HepG2 (cell line): ENCODE results near the gene CFAP100. TPM values are rescaled to one million over a fixed set of nuclear protein-coding genes. Genes with fewer than 3 reads are reported as not detected.

Source experiments
- EHMT2 ChIP-seq: fragments of 200-600 bp; sonication (generic); IDR thresholded peaks from 2 replicates; pipeline ENCODE4 v1.7.0; 2017; ENCODE audit warnings: antibody characterized with exemption, low read depth, low read length, borderline replicate concordance
- ESRRA ChIP-seq: sonication (generic); formaldehyde crosslinking; IDR thresholded peaks from 2 replicates; pipeline ENCODE4 v1.5.1; 2020; ENCODE audit warnings: mild to moderate bottlenecking, low read depth, missing genetic modification reagents
- IRF2 ChIP-seq: IDR thresholded peaks from 2 replicates; pipeline ENCODE4 v1.6.1; 2018; ENCODE audit warnings: missing genetic modification reagents, missing compliant biosample characterization
- KDM5A ChIP-seq: fragments of 200-600 bp; sonication (generic); IDR thresholded peaks from 2 replicates; pipeline ENCODE4 v1.7.0; 2018; ENCODE audit warnings: antibody characterized with exemption, mild to moderate bottlenecking, low read length, borderline replicate concordance
- KLF6 ChIP-seq: IDR thresholded peaks from 2 replicates; pipeline ENCODE4 v1.8.0; 2016; ENCODE audit warnings: missing biosample characterization, missing genetic modification reagents
- MED1 ChIP-seq: sonication (generic); formaldehyde crosslinking; IDR thresholded peaks from 2 replicates; pipeline ENCODE4 v1.4.0; 2020; ENCODE audit warnings: missing genetic modification reagents
- NR1H2 ChIP-seq: sonication (generic); formaldehyde crosslinking; IDR thresholded peaks from 2 replicates; pipeline ENCODE4 v1.8.1; 2022; ENCODE audit warnings: low read depth, missing genetic modification reagents, borderline replicate concordance
- NR2F2 ChIP-seq: IDR thresholded peaks from 2 replicates; pipeline ENCODE4 v1.6.1; 2012; ENCODE audit warnings: low read depth, inconsistent platforms, borderline replicate concordance
- SNAPC4 ChIP-seq: sonication (generic); formaldehyde crosslinking; IDR thresholded peaks from 2 replicates; pipeline ENCODE4 v1.4.0; 2020; ENCODE audit warnings: mild to moderate bottlenecking, missing genetic modification reagents
- SP1 ChIP-seq, 2 experiments: fragments of 450-650 bp in 1 of 2; sonication (generic) in 1 of 2; formaldehyde crosslinking in 1 of 2; IDR thresholded peaks; 2 replicates each; pipeline versions ENCODE4 v1.4.0 to v1.6.1; 2016 to 2020; ENCODE audit warnings: missing genetic modification reagents in 1 of 2
- ZNF660 ChIP-seq: sonication (generic); formaldehyde crosslinking; IDR thresholded peaks from 2 replicates; pipeline ENCODE4 v1.5.1; 2020; ENCODE audit warnings: mild to moderate bottlenecking, low read depth, missing genetic modification reagents, borderline replicate concordance
- ZNF737 ChIP-seq: sonication (generic); formaldehyde crosslinking; IDR thresholded peaks from 2 replicates; pipeline ENCODE4 v1.5.0; 2020; ENCODE audit warnings: missing genetic modification reagents, mild to moderate bottlenecking, borderline replicate concordance
- polyA plus RNA-seq, 8 experiments: library from polyadenylated mRNA; depleted of rRNA in 3 of 8; stranded (reverse) in 7 of 8; unstranded in 1 of 8; fragments of >200 nt; fragmentation: Illumina TruSeq in 4 of 8; extraction: Trizol in 4 of 8; gene quantifications; 2 replicates each; pipeline versions ENCODE4 v1.2.1 to v1.2.3, GENCODE V29; 2011 to 2016; ENCODE audit warnings: low read depth in 4 of 8, missing spikeins in 1 of 8, mixed read lengths in 1 of 8; ENCODE audit not compliant: insufficient read depth in 1 of 8
- total RNA-seq, 5 experiments: library from RNA; depleted of rRNA; stranded (reverse); fragments of >200 nt; fragmentation: Illumina TruSeq; extraction: Trizol; gene quantifications; 2 replicates each; pipeline ENCODE4 v1.2.3, GENCODE V29; 2016; ENCODE audit warnings: low read depth in 1 of 5
- TF ChIP-seq, protein P1 (sequence below): sonication (generic); formaldehyde crosslinking; IDR thresholded peaks from 2 replicates; pipeline ENCODE4 v1.9.0; 2021; ENCODE audit warnings: missing genetic modification reagents, borderline replicate concordance
- TF ChIP-seq, protein P2 (sequence below): IDR thresholded peaks from 2 replicates; pipeline ENCODE4 v1.6.1; 2016; ENCODE audit warnings: low read depth, control low read depth
- TF ChIP-seq, protein P3 (sequence below): sonication (generic); formaldehyde crosslinking; IDR thresholded peaks from 2 replicates; pipeline ENCODE4 v1.5.0; 2020; ENCODE audit warnings: mild to moderate bottlenecking, missing genetic modification reagents, moderate library complexity

CFAP100 gene
- total and polyA plus RNA-seq, 2 of the 13 experiments (the other 11 are each of a cell fraction or from before 2014, with no cell fraction given): 0.32 TPM; not detected in 1

- TF ChIP-seq SNAPC4 (CRISPR knock-in tag) (0 out of 2 replicates have a peak, but pooled peaks have one; percentile 8), NR1H2 (CRISPR knock-in tag) (no peak), ESRRA (CRISPR knock-in tag) (no peak), IRF2 (CRISPR knock-in tag) (peak; percentile 60; the same call in 1 of the 2 replicates), MED1 (CRISPR knock-in tag) (peak; percentile 81), NR2F2 (no peak), ZNF737 (no peak), EHMT2 (no peak), SP1 (IDR thresholded peaks at IDR 0.05) (no peak), SP1 (CRISPR knock-in tag; IDR thresholded peaks at IDR 0.05) (no peak), KDM5A (no peak), ZNF660 (CRISPR knock-in tag) (no peak), KLF6 (CRISPR knock-in tag) (peak; percentile 88)
- TF ChIP-seq, protein P1, sequence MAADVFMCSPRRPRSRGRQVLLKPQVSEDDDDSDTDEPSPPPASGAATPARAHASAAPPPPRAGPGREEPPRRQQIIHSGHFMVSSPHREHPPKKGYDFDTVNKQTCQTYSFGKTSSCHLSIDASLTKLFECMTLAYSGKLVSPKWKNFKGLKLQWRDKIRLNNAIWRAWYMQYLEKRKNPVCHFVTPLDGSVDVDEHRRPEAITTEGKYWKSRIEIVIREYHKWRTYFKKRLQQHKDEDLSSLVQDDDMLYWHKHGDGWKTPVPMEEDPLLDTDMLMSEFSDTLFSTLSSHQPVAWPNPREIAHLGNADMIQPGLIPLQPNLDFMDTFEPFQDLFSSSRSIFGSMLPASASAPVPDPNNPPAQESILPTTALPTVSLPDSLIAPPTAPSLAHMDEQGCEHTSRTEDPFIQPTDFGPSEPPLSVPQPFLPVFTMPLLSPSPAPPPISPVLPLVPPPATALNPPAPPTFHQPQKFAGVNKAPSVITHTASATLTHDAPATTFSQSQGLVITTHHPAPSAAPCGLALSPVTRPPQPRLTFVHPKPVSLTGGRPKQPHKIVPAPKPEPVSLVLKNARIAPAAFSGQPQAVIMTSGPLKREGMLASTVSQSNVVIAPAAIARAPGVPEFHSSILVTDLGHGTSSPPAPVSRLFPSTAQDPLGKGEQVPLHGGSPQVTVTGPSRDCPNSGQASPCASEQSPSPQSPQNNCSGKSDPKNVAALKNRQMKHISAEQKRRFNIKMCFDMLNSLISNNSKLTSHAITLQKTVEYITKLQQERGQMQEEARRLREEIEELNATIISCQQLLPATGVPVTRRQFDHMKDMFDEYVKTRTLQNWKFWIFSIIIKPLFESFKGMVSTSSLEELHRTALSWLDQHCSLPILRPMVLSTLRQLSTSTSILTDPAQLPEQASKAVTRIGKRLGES: no peak
- TF ChIP-seq, protein P2, sequence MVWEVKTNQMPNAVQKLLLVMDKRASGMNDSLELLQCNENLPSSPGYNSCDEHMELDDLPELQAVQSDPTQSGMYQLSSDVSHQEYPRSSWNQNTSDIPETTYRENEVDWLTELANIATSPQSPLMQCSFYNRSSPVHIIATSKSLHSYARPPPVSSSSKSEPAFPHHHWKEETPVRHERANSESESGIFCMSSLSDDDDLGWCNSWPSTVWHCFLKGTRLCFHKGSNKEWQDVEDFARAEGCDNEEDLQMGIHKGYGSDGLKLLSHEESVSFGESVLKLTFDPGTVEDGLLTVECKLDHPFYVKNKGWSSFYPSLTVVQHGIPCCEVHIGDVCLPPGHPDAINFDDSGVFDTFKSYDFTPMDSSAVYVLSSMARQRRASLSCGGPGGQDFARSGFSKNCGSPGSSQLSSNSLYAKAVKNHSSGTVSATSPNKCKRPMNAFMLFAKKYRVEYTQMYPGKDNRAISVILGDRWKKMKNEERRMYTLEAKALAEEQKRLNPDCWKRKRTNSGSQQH (CRISPR knock-in tag): peak; percentile 8; the same call in 1 of the 2 replicates
- TF ChIP-seq, protein P3, sequence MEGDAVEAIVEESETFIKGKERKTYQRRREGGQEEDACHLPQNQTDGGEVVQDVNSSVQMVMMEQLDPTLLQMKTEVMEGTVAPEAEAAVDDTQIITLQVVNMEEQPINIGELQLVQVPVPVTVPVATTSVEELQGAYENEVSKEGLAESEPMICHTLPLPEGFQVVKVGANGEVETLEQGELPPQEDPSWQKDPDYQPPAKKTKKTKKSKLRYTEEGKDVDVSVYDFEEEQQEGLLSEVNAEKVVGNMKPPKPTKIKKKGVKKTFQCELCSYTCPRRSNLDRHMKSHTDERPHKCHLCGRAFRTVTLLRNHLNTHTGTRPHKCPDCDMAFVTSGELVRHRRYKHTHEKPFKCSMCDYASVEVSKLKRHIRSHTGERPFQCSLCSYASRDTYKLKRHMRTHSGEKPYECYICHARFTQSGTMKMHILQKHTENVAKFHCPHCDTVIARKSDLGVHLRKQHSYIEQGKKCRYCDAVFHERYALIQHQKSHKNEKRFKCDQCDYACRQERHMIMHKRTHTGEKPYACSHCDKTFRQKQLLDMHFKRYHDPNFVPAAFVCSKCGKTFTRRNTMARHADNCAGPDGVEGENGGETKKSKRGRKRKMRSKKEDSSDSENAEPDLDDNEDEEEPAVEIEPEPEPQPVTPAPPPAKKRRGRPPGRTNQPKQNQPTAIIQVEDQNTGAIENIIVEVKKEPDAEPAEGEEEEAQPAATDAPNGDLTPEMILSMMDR (CRISPR knock-in tag): peak; percentile 97
These were observed 5.5 kb upstream of the CFAP100 start (continued) for GRCh38 chr3:126389112-126389793.
